A549 (cell line): Measurements from ENCODE around the gene ARHGAP28.

Experiments
- BHLHE40 ChIP-seq: IDR thresholded peaks from 2 replicates; pipeline ENCODE4 v1.6.1; 2012; ENCODE audit warnings: low read depth, low read length, inconsistent platforms
- CEBPB ChIP-seq, 2 experiments: fragments of >200 bp in 1 of 2; sonication (Bioruptor Twin) in 1 of 2; formaldehyde crosslinking in 1 of 2; IDR thresholded peaks; 2 replicates each; pipeline ENCODE4 v1.6.1; 2012 to 2016
- CHD2 ChIP-seq: fragments of 150-350 bp; IDR thresholded peaks from 2 replicates; pipeline ENCODE4 v1.6.1; 2014; ENCODE audit warnings: low read length; ENCODE audit not compliant: partially characterized antibody
- CTCF ChIP-seq: fragments of >200 bp; sonication (Bioruptor Twin); formaldehyde crosslinking; IDR thresholded peaks from 3 replicates; pipeline ENCODE4 v1.5.1; 2016
- JUN ChIP-seq, 2 experiments: fragments of >200 bp; sonication (Bioruptor Twin); formaldehyde crosslinking; IDR thresholded peaks; 2 replicates in 1 of 2; 3 replicates in 1 of 2; pipeline ENCODE4 v1.6.1; 2016 to 2017
- MAFK ChIP-seq: fragments of 450-650 bp; IDR thresholded peaks from 2 replicates; pipeline ENCODE4 v1.6.1; 2014; ENCODE audit not compliant: partially characterized antibody
- MAZ ChIP-seq: fragments of 150-350 bp; IDR thresholded peaks from 2 replicates; pipeline ENCODE4 v1.6.1; 2014; ENCODE audit warnings: antibody characterized with exemption, low read depth, low read length, borderline replicate concordance
- MYC ChIP-seq: IDR thresholded peaks from 2 replicates; pipeline ENCODE4 v1.6.1; 2012; ENCODE audit warnings: mild to moderate bottlenecking, inconsistent platforms, low read length, improper control_type of control experiment, borderline replicate concordance
- NPAS2 ChIP-seq: fragments of 250-450 bp; sonication (Bioruptor Pico); IDR thresholded peaks from 2 replicates; pipeline ENCODE4 v1.8.0; 2022; ENCODE audit warnings: mild to moderate bottlenecking, moderate library complexity, borderline replicate concordance
- PHF8 ChIP-seq: fragments of 200-600 bp; sonication (generic); IDR thresholded peaks from 2 replicates; pipeline ENCODE4 v1.6.1; 2016; ENCODE audit warnings: low read depth, mild to moderate bottlenecking, antibody characterized with exemption, moderate library complexity, borderline replicate concordance
- RAD21 ChIP-seq, 2 experiments: fragments of >200 bp in 1 of 2; sonication (Bioruptor Twin) in 1 of 2; formaldehyde crosslinking in 1 of 2; IDR thresholded peaks in 1 of 2; conservative IDR thresholded peaks in 1 of 2; 2 replicates in 1 of 2; 3 replicates in 1 of 2; pipeline ENCODE4 v1.6.1; 2012 to 2018; ENCODE audit warnings: inconsistent platforms in 1 of 2

- no peak for TF ChIP-seq CTCF
- TF ChIP-seq CHD2, result no peak
- no peak for TF ChIP-seq BHLHE40
- no peak for TF ChIP-seq RAD21 (conservative IDR thresholded peaks at IDR 0.05 in 1 of 2, IDR thresholded peaks at IDR 0.05 in 1 of 2)
- no peak for TF ChIP-seq MYC
- no peak for TF ChIP-seq PHF8
- no peak for TF ChIP-seq MAFK
- no peak for TF ChIP-seq CEBPB (IDR thresholded peaks at IDR 0.05)
- no peak for TF ChIP-seq NPAS2 (CRISPR knock-in tag)
- TF ChIP-seq JUN (IDR thresholded peaks at IDR 0.05), result no peak
- TF ChIP-seq MAZ, result no peak
These were observed 89.8 kb downstream of the ARHGAP28 start for GRCh38 chr18:6819332-6819731.
